Measurements from ENCODE around the gene SLC35B3. TPM values are rescaled to one million over a fixed set of nuclear protein-coding genes. Genes with fewer than 3 reads are reported as not detected.

Gene SLC35B3
- total RNA-seq (2014; rRNA removed; shearing (Covaris generic)): 5.0 and 5.4 TPM in 2 replicates

DNA sequence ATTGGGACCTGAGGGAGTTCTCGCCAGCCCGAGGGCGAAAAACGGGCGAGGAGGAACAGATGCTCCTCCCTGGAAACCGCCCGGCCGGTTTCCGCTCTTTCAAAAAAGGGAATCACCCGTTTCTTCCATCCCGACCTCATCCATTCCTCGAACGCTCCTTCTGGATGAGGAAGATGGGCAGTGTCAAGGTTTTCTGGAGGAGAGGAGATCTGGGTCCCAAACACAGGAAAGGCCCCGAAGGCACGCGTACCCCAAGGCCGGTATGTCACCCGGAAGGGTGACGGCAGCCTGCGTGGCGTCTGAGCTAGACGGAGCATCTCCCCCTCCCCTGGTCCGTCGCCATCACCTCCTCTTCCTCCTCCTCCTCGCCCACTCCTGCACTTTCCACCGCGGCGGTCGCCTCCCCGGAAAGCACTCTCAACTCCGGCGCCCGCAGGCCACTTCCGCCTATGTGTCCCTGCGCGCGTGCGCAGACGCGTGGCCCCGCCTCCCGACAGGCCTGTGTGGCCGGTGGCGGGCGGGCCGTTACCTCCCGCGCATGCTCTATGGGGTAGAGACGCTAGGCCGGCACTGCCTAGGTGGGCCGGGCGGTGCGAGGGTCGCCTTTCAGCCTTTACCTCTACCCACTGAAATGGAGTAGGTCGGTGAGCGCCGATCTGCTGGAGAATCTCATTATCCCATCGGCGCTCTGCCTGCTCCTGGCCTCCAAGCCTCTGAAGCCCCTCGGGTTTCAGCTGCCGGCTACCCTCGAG, at the start of gene SLC35B3:
SLC35B3 (minus strand) TSS at position 453 of the 752 bp plus-strand sequence.

Measured in A375 (cell line).